ENCODE results near the gene UCK2. TPM values are rescaled to one million over a fixed set of nuclear protein-coding genes. Genes with fewer than 3 reads are reported as not detected.

UCK2 gene
- total and polyA plus RNA-seq, 7 donors, result 8.3 to 33.0 (median 29.3) TPM

DNA sequence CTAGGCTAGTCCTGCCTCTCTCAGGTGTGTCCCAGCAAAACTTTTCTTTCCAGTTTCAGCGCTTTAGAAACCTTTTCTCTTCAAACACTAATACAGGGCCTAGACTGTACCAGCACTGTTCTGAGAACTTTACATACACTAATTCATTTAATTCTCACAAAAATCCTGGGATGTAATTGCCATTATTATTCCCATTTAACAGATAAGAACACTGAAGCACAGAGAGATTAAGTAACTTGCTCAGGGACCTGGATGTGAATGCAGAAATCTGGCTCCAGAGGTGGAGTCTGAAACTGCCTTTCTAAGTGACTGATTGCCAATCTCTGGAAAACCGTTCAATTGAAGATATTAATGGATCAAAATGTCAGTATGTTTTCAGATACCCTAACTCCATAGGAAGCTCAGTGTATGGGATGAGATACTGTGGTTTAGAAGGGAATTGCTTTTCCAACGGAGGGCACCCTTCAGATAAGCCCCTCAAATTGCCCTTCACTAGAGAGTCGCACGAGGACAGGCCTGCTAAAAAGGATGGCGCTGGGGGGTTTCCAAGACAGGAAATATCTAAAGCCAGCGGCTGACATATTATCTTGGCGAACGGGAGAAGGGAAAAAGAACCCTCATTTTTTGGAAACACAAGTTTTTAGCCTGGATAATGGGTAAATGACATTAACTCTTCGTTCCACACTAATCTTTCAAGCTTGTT is 698 bp upstream of the UCK2 start:
- no peak for DNase-seq
- peaks cover 0 to 18% (median 13%) of the 10 kb centered on the region in 4 donors for H3K4me1 ChIP-seq
- H3K27me3 ChIP-seq, result no peaks in the 10 kb centered on the region
- TF ChIP-seq EP300 (IDR thresholded peaks at IDR 0.05) (no peak), POLR2AphosphoS5 (IDR thresholded peaks at IDR 0.05) (no peak), POLR2A (IDR thresholded peaks at IDR 0.05) (no peak)
- TF ChIP-seq, protein P1, sequence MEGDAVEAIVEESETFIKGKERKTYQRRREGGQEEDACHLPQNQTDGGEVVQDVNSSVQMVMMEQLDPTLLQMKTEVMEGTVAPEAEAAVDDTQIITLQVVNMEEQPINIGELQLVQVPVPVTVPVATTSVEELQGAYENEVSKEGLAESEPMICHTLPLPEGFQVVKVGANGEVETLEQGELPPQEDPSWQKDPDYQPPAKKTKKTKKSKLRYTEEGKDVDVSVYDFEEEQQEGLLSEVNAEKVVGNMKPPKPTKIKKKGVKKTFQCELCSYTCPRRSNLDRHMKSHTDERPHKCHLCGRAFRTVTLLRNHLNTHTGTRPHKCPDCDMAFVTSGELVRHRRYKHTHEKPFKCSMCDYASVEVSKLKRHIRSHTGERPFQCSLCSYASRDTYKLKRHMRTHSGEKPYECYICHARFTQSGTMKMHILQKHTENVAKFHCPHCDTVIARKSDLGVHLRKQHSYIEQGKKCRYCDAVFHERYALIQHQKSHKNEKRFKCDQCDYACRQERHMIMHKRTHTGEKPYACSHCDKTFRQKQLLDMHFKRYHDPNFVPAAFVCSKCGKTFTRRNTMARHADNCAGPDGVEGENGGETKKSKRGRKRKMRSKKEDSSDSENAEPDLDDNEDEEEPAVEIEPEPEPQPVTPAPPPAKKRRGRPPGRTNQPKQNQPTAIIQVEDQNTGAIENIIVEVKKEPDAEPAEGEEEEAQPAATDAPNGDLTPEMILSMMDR (IDR thresholded peaks at IDR 0.05), result no peak
- H3K4me3 ChIP-seq, result peak overlapping the region; percentile 60 to 94 (median 82)
- no peaks in the 10 kb centered on the region for H3K9me3 ChIP-seq
- 24 to 29% methylated on average over 10 of the region's 10 CpGs for WGBS, 2 donors
- intact Hi-C loops (cut with DNase I), result loop anchor here (2.0 to 5.0 kb wide), 3 partner anchors 86 to 224 kb away; partner anchors contain the start of gene ALDH9A1
- H3K27ac ChIP-seq, result peak overlapping the region; percentile 90 to 94 (median 94)
- H3K36me3 ChIP-seq, result no peaks in the 10 kb centered on the region

DNA sequence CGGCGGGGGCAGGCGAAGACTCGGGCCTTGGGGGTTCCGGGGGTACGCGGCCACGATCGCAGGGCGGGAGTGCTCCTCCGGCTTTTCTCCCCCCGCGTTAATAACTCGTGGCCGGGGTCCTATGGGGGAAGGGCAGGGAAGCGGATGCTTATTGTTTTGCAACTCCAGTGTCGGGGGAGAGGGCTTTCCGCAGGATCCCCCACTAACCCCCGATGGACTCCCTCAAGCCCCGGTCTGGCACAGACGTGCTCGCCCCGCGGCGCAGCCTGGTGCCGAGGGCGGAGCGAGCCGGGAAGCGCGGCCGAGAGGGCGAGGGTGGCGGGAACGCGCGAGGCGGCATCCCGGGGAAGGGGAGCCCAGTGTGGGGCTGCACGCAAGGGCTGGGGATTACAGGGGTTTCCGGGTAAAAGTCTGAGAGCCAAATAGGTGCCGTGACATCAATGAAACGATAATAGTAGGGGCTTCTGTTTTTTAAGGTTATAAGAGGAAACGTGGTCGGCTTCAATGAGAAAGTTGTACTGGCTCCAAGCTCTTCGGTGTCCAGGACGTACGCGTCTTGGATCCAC is 772 bp downstream of the UCK2 start:
- Histone ChIP-seq H3K9me3 (no peaks in the 10 kb centered on the region), H3K4me3 (peak overlapping the region; percentile 60 to 94 (median 82)), H3K4me1 (peaks cover 0 to 18% (median 13%) of the 10 kb centered on the region in 4 donors), H3K27me3 (no peaks in the 10 kb centered on the region), H3K27ac (peak overlapping the region; percentile 90 to 94 (median 94)), H3K36me3 (no peaks in the 10 kb centered on the region)
- intact Hi-C loops (cut with DNase I), result loop anchor here (2.0 to 5.0 kb wide), 4 partner anchors 59 to 197 kb away; partner anchors contain the start of genes ALDH9A1, MGST3 and TMCO1
- TF ChIP-seq POLR2AphosphoS5 (IDR thresholded peaks at IDR 0.05) (no peak), POLR2A (IDR thresholded peaks at IDR 0.05) (no peak), EP300 (IDR thresholded peaks at IDR 0.05) (no peak)
- TF ChIP-seq, protein P1 (IDR thresholded peaks at IDR 0.05), result no peak
- no peak for DNase-seq
- 0 to 1% methylated on average over 49 of the region's 49 CpGs for WGBS, 2 donors

- peak; percentile 71 for DNase-seq
- intact Hi-C loops (cut with DNase I), result loop anchor here (2.0 to 5.0 kb wide), 4 partner anchors 60 to 198 kb away; partner anchors contain the start of genes ALDH9A1, MGST3 and TMCO1
- Histone ChIP-seq H3K27ac (peak overlapping the region; percentile 90 to 94 (median 94)), H3K4me1 (peaks cover 0 to 18% (median 13%) of the 10 kb centered on the region in 4 donors), H3K27me3 (no peaks in the 10 kb centered on the region), H3K36me3 (no peaks in the 10 kb centered on the region), H3K4me3 (peak overlapping the region; percentile 60 to 94 (median 82)), H3K9me3 (no peaks in the 10 kb centered on the region)
- 1 to 3% methylated on average over 19 of the region's 19 CpGs for WGBS, 2 donors
- TF ChIP-seq, protein P1 (IDR thresholded peaks at IDR 0.05), result no peak
- no peak for TF ChIP-seq EP300 (IDR thresholded peaks at IDR 0.05)
- no peak for TF ChIP-seq POLR2A (IDR thresholded peaks at IDR 0.05)
- no peak for TF ChIP-seq POLR2AphosphoS5 (IDR thresholded peaks at IDR 0.05)
Measured at GRCh38 chr1:165828669-165829329, 1.4 kb downstream of the UCK2 start.

- Histone ChIP-seq H3K36me3 (no peaks in the 10 kb centered on the region), H3K4me3 (no peak overlapping the region), H3K9me3 (no peaks in the 10 kb centered on the region), H3K27ac (peak overlapping the region in 2 of 4 donors; percentile 94), H3K27me3 (no peaks in the 10 kb centered on the region), H3K4me1 (peaks cover 0 to 18% (median 13%) of the 10 kb centered on the region in 4 donors)
- no peak for TF ChIP-seq POLR2A (IDR thresholded peaks at IDR 0.05)
- TF ChIP-seq POLR2AphosphoS5 (IDR thresholded peaks at IDR 0.05), result no peak
- no peak for TF ChIP-seq EP300 (IDR thresholded peaks at IDR 0.05)
- TF ChIP-seq, protein P1 (IDR thresholded peaks at IDR 0.05), result no peak
- intact Hi-C loops (cut with DNase I), result loop anchor here (2.0 to 5.0 kb wide), 4 partner anchors 61 to 199 kb away; partner anchors contain the start of genes ALDH9A1, MGST3 and TMCO1
- no peak for DNase-seq
- WGBS, 2 donors, result 86 to 87% methylated on average over 4 of the region's 4 CpGs
Measured at GRCh38 chr1:165829888-165830287, 2.5 kb downstream of the UCK2 start.

All from sigmoid colon (tissue), 7 donors.